Measurements from ENCODE around the gene TIGIT. TPM values are rescaled to one million over a fixed set of nuclear protein-coding genes. Genes with fewer than 3 reads are reported as not detected.

TIGIT gene
- total and polyA plus RNA-seq, 2 of the 13 experiments (the other 11 are each of a cell fraction or from before 2014, with no cell fraction given): not detected

GRCh38 chr3:114253505-114253904 lies 40.3 kb upstream of the TIGIT start (continued):
- TF ChIP-seq HINFP (CRISPR knock-in tag; IDR thresholded peaks at IDR 0.05; ENCODE audit: low read depth): no peak
- TF ChIP-seq SMAD9 (CRISPR knock-in tag; IDR thresholded peaks at IDR 0.05): no peak
- no peak for TF ChIP-seq KDM3A (CRISPR knock-in tag; IDR thresholded peaks at IDR 0.05; ENCODE audit: low read depth)
- no peak for TF ChIP-seq ARID5B (CRISPR knock-in tag; IDR thresholded peaks at IDR 0.05)
- TF ChIP-seq HMGA1 (CRISPR knock-in tag; conservative IDR thresholded peaks at IDR 0.05): no peak
- TF ChIP-seq ZNF207 (IDR thresholded peaks at IDR 0.05; ENCODE audit: borderline replicate concordance): no peak
- no peak for TF ChIP-seq ZNF407 (CRISPR knock-in tag; IDR thresholded peaks at IDR 0.05; ENCODE audit: not compliant biosample characterization)
- TF ChIP-seq ZNF891 (CRISPR knock-in tag; IDR thresholded peaks at IDR 0.05): no peak
- TF ChIP-seq TOPORS (CRISPR knock-in tag; IDR thresholded peaks at IDR 0.05): no peak

Data from HepG2 (cell line).